HCEC 1CT (cell line): ENCODE measurements around the gene MARCHF2.

Experiments
- DNase-seq: peaks from one replicate; pipeline ENCODE4 v3.0.0-alpha.2; 2017

MARCHF2 gene

DNA sequence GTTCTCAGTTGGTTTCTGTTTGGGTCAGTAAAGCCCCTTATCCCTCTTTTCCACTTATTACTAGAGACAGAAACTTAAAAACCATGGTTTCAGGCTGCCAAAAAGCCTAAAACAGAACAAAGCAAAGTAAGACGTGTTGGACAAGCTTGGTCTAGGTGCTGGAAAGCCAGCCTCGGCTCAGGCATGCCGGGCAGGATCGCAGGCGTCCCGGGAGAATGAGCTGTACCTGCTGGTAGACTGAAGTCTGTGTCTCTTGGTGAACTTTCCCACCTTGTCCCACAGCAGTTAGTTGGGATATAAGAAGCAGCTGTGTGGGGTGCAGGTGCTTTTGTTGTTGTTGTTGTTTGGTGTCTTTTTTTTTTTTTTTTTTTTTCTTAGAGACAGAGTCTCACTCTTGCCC is 68.5 kb downstream of the MARCHF2 start:
- DNase-seq: no peak

DNA sequence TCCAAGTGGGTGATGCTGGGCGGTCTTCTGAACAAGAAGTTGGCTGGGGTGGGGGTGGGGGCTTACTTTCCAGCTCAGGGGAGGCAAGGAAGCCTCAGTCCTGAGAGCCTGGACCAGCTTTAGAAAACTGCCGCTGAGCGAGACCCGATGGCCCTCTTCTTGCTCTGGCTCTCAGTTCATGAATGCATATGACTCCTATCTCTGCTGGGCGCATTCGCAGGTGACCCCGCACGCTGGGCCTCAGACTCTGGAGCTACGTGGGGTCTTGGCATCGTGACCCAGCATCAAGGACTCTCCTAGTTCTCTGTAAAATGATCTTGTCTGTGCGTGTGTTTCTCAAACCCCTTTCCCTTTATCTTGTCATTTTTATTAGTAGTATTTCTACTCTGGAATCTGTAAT is 69.6 kb downstream of the MARCHF2 start:
- DNase-seq: no peak

DNA sequence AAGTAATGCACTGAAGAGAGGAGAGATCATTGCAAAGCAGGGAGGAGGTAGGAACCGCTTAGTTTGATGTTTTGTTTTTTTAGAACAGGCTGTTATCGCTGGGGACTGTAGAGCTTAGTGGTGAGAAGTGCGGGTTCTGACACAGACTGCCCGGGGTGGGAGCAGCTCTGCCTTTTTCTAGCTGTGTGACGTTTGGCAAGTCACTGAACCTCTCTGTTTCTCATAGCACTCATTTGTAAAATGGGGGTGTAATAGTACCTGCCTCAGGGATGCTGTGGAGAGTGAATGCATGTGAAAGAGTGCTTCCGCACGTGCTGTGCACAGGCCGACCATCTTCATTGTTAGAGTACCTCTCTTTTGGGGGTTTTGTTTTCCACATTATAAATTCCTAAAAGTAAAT is 70.1 kb downstream of the MARCHF2 start:
- DNase-seq: no peak

GRCh38 chr19:8484331-8484894 is 71.3 kb downstream of the MARCHF2 start:
- no peak for DNase-seq

DNA sequence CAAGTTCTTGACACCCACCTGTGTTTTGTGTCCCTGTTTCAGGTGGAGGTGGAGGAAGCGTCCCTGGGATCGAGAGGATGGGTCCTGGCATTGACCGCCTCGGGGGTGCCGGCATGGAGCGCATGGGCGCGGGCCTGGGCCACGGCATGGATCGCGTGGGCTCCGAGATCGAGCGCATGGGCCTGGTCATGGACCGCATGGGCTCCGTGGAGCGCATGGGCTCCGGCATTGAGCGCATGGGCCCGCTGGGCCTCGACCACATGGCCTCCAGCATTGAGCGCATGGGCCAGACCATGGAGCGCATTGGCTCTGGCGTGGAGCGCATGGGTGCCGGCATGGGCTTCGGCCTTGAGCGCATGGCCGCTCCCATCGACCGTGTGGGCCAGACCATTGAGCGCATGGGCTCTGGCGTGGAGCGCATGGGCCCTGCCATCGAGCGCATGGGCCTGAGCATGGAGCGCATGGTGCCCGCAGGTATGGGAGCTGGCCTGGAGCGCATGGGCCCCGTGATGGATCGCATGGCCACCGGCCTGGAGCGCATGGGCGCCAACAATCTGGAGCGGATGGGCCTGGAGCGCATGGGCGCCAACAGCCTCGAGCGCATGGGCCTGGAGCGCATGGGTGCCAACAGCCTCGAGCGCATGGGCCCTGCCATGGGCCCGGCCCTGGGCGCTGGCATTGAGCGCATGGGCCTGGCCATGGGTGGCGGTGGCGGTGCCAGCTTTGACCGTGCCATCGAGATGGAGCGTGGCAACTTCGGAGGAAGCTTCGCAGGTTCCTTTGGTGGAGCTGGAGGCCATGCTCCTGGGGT is 72.7 kb downstream of the MARCHF2 start:
- no peak for DNase-seq

DNA sequence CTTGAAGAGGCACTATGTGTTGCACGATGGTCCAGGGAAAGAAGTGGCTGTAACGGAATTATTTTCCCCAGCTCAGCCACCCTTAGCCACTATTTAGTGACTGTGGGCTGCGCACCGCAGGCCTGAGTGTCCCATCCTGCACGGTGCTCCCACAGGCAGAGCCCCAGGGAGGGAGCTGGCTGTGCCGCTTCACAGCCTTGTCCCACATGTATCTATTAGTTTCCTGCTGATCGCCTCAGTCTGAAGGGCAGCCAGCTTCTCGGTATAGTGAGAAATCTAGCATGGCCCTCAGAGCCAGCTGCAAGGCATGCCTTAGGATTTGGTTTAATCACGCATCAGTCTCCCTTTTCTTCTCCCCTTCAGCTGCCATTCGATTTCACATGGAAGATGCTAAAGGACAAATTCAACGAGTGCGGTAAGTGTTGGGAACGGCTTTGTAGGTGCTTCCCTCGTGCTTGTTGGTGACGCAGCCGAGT is 73.6 kb downstream of the MARCHF2 start:
- no peak for DNase-seq

- DNase-seq: no peak
Measured at GRCh38 chr19:8487137-8487851, 74.2 kb downstream of the MARCHF2 start.

DNA sequence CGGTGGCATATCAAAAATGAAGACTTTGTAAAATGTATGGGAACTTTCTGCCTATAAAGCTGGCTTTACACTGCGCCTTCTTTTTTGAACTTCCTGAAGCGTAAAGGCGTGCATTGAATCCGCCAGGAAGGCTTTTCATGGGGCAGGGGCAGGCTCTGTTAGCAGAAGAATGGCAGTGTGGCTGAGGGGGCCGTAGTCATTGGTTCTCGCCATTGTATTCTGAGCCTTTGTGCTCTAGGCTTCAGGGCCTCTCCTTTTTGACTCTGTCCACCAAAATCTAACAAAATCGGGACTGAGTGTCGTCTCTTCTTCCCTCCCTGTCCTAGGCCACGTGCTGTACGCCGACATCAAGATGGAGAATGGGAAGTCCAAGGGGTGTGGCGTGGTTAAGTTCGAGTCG is 75.3 kb downstream of the MARCHF2 start:
- no peak for DNase-seq
